B cell (primary cell): ENCODE results near the gene B3GLCT. TPM values are rescaled to one million over a fixed set of nuclear protein-coding genes. Genes with fewer than 3 reads are reported as not detected.

Experiments
- ATAC-seq: fragments of 200-7000 bp; cut with Tn5 transposase; one replicate; pipeline ENCODE4 v1.10.0; 2021; ENCODE audit warnings: low read depth, mild to moderate bottlenecking, moderate number of reproducible peaks, moderate library complexity
- CTCF ChIA-PET: fragments of 350-600 bp; sonication (Branson Sonifier 250); formaldehyde crosslinking; loops from one replicate; lab custom pipeline; 2021; ENCODE audit warnings: antibody characterized with exemption, inconsistent platforms; lab: Charles Lee
- POLR2A ChIA-PET: fragments of 350-600 bp; sonication (Branson Sonifier 250); formaldehyde crosslinking; loops from one replicate; lab custom pipeline; 2021; ENCODE audit warnings: antibody characterized with exemption; lab: Charles Lee
- DNase-seq: peaks from one replicate; pipeline ENCODE4 v3.0.0; 2013
- H2AFZ ChIP-seq: 2 replicates; pipeline ENCODE4 v1.6.1; 2012; ENCODE audit warnings: mild to moderate bottlenecking, low read depth, low read length; ENCODE audit not compliant: insufficient read depth, poor library complexity, severe bottlenecking
- H3K27ac ChIP-seq, 2 donors: 1 replicate in 1 of 2; 2 replicates in 1 of 2; pipeline ENCODE4 v1.5.1; 2012 to 2013; ENCODE audit warnings: low read length in 2 of 2, mild to moderate bottlenecking in 2 of 2, moderate library complexity in 1 of 2
- H3K27me3 ChIP-seq, 4 experiments: fragments of 200-600 bp in 1 of 4; sonication (generic) in 1 of 4; replicated peaks in 1 of 4; 1 replicate in 2 of 4; 2 replicates in 2 of 4; pipeline versions ENCODE4 v1.6.1 to v1.7.0; 2013 to 2016; ENCODE audit warnings: low read length in 3 of 4, mild to moderate bottlenecking in 2 of 4, mixed read lengths in 1 of 4, moderate library complexity in 1 of 4; ENCODE audit not compliant: insufficient read depth in 4 of 4, control insufficient read depth in 3 of 4; ENCODE audit errors: control extremely low read depth in 1 of 4
- H3K36me3 ChIP-seq, 2 experiments: replicated peaks in 1 of 2; 1 replicate in 1 of 2; 2 replicates in 1 of 2; pipeline versions ENCODE4 v1.6.1 to v1.7.1; 2013; ENCODE audit warnings: low read length in 1 of 2; ENCODE audit not compliant: insufficient read depth in 2 of 2, control insufficient read depth in 1 of 2; ENCODE audit errors: control extremely low read depth in 1 of 2, extremely low read depth in 1 of 2
- H3K4me1 ChIP-seq, 2 donors: fragments of 200-600 bp in 1 of 2; sonication (generic) in 1 of 2; 1 replicate in 1 of 2; 2 replicates in 1 of 2; pipeline versions ENCODE4 v1.5.1 to v1.6.1; 2013 to 2017; ENCODE audit warnings: low read length in 2 of 2; ENCODE audit not compliant: control insufficient read depth in 2 of 2, insufficient read depth in 2 of 2
- H3K4me2 ChIP-seq: replicated peaks from 2 replicates; pipeline ENCODE3; 2012; ENCODE audit warnings: mild to moderate bottlenecking, low read depth, low read length; ENCODE audit not compliant: poor library complexity, severe bottlenecking
- H3K4me3 ChIP-seq, 5 experiments: fragments of 200-600 bp in 1 of 5; sonication (generic) in 1 of 5; 1 replicate in 3 of 5; 2 replicates in 2 of 5; pipeline versions ENCODE4 v1.5.1 to v1.7.0; 2011 to 2016; ENCODE audit warnings: low read length in 4 of 5, mild to moderate bottlenecking in 4 of 5, low read depth in 2 of 5, control low read depth in 1 of 5, moderate library complexity in 1 of 5; ENCODE audit not compliant: insufficient read depth in 1 of 5; ENCODE audit errors: control extremely low read depth in 1 of 5, extremely low read depth in 1 of 5
- H3K79me2 ChIP-seq: fragments of 200-600 bp; sonication (generic); one replicate; pipeline ENCODE4 v1.6.0; 2016; ENCODE audit warnings: low read length; ENCODE audit not compliant: control insufficient read depth, insufficient read depth
- H3K9ac ChIP-seq: fragments of 200-600 bp; sonication (generic); 2 replicates; pipeline ENCODE4 v1.6.1; 2017; ENCODE audit warnings: mild to moderate bottlenecking, low read length, moderate library complexity
- H3K9me3 ChIP-seq, 3 donors: one replicate each; pipeline versions ENCODE4 v1.6.1 to v1.7.1; 2013; ENCODE audit warnings: low read length in 2 of 3; ENCODE audit not compliant: control insufficient read depth in 2 of 3, insufficient read depth in 1 of 3; ENCODE audit errors: control extremely low read depth in 1 of 3
- H4K20me1 ChIP-seq: 2 replicates; pipeline ENCODE4 v1.6.0; 2012; ENCODE audit warnings: mild to moderate bottlenecking, low read length; ENCODE audit not compliant: insufficient read depth, control insufficient read depth, poor library complexity, severe bottlenecking
- H3K27ac Mint-ChIP-seq: one replicate; pipeline ENCODE4 v1.8.0; 2021; ENCODE audit warnings: mixed read lengths
- H3K27me3 Mint-ChIP-seq: one replicate; pipeline ENCODE4 v1.8.0; 2021; ENCODE audit warnings: mixed read lengths
- H3K4me1 Mint-ChIP-seq: one replicate; pipeline ENCODE4 v1.8.0; 2021; ENCODE audit warnings: mixed read lengths
- H3K4me3 Mint-ChIP-seq: one replicate; pipeline ENCODE4 v1.8.0; 2021; ENCODE audit warnings: mixed read lengths
- H3K9me3 Mint-ChIP-seq: one replicate; pipeline ENCODE4 v1.8.0; 2022; ENCODE audit warnings: mixed read lengths; ENCODE audit not compliant: insufficient read depth
- EZH2 ChIP-seq: IDR thresholded peaks from 2 replicates; pipeline ENCODE4 v1.6.1; 2012; ENCODE audit warnings: borderline replicate concordance, low read depth, mild to moderate bottlenecking, moderate library complexity, low read length; ENCODE audit not compliant: insufficient read depth, poor library complexity, severe bottlenecking
- WGBS: methylation state at CpG from one replicate; pipeline ENCODE4 v1.1.5; 2013; ENCODE audit warnings: missing lambda C conversion rate; ENCODE audit not compliant: insufficient coverage; 5-methylcytosine and 5-hydroxymethylcytosine counted together
- intact Hi-C: fragments of 100-400 bp; cut with micrococcal nuclease; formaldehyde crosslinking; loops from one replicate; pipeline ENCODE4 v1.10.0; 2022
- polyA plus RNA-seq: library from polyadenylated mRNA; depleted of rRNA; stranded (reverse); fragments of >200 nt; gene quantifications from 2 replicates; pipeline ENCODE4 v1.2.3, GENCODE V29; 2012
- total RNA-seq, 2 donors: library from RNA; stranded (reverse); fragments of 120-200 nt in 1 of 2; gene quantifications; 1 replicate in 1 of 2; 2 replicates in 1 of 2; pipeline versions ENCODE4 v1.2.3 to v1.2.4, GENCODE V29; 2013 to 2022
- TF ChIP-seq, protein P1 (sequence below): fragments of 200-600 bp; IDR thresholded peaks from one replicate; pipeline ENCODE4 v1.8.0; 2022; ENCODE audit warnings: antibody characterized with exemption, mild to moderate bottlenecking

Gene B3GLCT
- total and polyA plus RNA-seq, 2 donors (not counting 1 experiment from before 2014, with no cell fraction given), result 1.4 to 6.2 TPM

DNA sequence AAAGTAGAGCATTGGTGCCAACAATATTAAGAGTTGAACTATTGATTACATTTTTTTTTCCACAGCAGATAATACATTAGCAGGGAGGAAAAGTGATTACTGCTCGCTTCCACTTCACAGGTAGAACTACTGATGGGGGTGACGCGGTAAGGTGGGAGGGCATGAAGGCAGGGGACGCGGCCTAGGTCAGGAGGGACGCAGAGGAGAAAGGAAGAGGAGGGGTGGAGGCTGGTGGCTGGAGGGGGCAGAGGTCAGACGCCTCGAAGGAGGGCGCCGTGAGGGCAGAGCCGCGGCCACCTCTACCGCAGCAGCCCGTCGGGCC is 287 bp upstream of the B3GLCT start:
- 8% methylated on average over 15 of the region's 15 CpGs for WGBS
- peaks cover 18% of the 10 kb centered on the region for H3K4me1 Mint-ChIP-seq

DNA sequence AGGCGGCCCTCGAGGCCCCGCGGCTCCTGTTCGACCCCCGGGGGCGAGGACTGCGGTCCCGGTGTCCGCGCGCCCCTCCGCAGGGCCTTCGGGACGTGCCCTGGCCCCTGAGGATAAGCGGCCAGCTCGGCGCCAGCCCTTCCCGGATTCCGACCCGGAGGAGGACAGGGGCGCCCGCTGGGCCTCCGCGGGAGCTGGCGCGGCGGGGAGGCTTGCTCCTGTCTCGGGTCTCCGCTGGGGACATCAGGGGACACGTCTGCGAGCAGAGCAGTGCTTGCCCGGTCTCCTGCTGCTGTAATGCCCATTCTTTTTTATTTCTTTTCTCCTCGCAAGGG is 829 bp downstream of the B3GLCT start:
- intact Hi-C loops, result loop anchor here (1.0 to 2.0 kb wide), 2 partner anchors 38 to 1338 kb away; partner anchors contain the start of gene N4BP2L2

More for the DNA sequence above, 287 bp upstream of the B3GLCT start:
- Histone ChIP-seq H3K36me3 (no peaks in the 10 kb centered on the region), H3K27me3 (no peaks in the 10 kb centered on the region), H3K4me3 (peak overlapping the region in 4 of 5 experiments; percentile 30 to 77 (median 70)), H3K79me2 (peaks cover 3% of the 10 kb centered on the region), H3K4me1 (peaks cover 8 to 18% of the 10 kb centered on the region in 2 donors), H4K20me1 (no peaks in the 10 kb centered on the region), H2AFZ (peak overlapping the region; percentile 92), H3K4me2 (peak overlapping the region; percentile 85), H3K9me3 (no peaks in the 10 kb centered on the region), H3K9ac (peak overlapping the region; percentile 64), H3K27ac (peak overlapping the region; percentile 36 to 89)
- TF ChIP-seq EZH2, result no peak
- TF ChIP-seq, protein P1, sequence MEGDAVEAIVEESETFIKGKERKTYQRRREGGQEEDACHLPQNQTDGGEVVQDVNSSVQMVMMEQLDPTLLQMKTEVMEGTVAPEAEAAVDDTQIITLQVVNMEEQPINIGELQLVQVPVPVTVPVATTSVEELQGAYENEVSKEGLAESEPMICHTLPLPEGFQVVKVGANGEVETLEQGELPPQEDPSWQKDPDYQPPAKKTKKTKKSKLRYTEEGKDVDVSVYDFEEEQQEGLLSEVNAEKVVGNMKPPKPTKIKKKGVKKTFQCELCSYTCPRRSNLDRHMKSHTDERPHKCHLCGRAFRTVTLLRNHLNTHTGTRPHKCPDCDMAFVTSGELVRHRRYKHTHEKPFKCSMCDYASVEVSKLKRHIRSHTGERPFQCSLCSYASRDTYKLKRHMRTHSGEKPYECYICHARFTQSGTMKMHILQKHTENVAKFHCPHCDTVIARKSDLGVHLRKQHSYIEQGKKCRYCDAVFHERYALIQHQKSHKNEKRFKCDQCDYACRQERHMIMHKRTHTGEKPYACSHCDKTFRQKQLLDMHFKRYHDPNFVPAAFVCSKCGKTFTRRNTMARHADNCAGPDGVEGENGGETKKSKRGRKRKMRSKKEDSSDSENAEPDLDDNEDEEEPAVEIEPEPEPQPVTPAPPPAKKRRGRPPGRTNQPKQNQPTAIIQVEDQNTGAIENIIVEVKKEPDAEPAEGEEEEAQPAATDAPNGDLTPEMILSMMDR, result no peak
- H3K4me3 Mint-ChIP-seq, result peak overlapping the region; percentile 83
- intact Hi-C loops, result loop anchor here (1.0 kb wide), 1 partner anchor 225 kb away; no protein-coding TSS in a partner anchor
- POLR2A ChIA-PET, result interaction anchor here (0.7 to 1.1 kb wide), 3 partner anchors 13 to 39 kb away, joined by 3 to 5 read pairs (median 3); partner anchors contain the start of gene HSPH1
- DNase-seq (no peak), ATAC-seq (no peak)
- H3K27ac Mint-ChIP-seq, result peak overlapping the region; percentile 86
- CTCF ChIA-PET, result interaction anchor here (0.9 to 2.7 kb wide), 6 partner anchors 10 to 47 kb away, joined by 3 to 14 read pairs (median 4); partner anchors contain the start of gene HSPH1
- no peaks in the 10 kb centered on the region for H3K9me3 Mint-ChIP-seq
- no peaks in the 10 kb centered on the region for H3K27me3 Mint-ChIP-seq

More for the DNA sequence above, 829 bp downstream of the B3GLCT start:
- Histone ChIP-seq H3K79me2 (peaks cover 5% of the 10 kb centered on the region), H3K4me1 (peaks cover 8 to 18% of the 10 kb centered on the region in 2 donors), H3K4me2 (peak overlapping the region; percentile 94), H3K4me3 (peak overlapping the region; percentile 59 to 77 (median 71)), H2AFZ (peak overlapping the region; percentile 92), H3K9me3 (no peaks in the 10 kb centered on the region), H3K27me3 (no peaks in the 10 kb centered on the region), H4K20me1 (no peaks in the 10 kb centered on the region), H3K9ac (peak overlapping the region; percentile 87), H3K27ac (peak overlapping the region; percentile 80 to 89), H3K36me3 (no peaks in the 10 kb centered on the region)
- ChIA-PET POLR2A (interaction anchor here (0.7 to 0.9 kb wide), 2 partner anchors 41 to 912 kb away, joined by 3 to 5 read pairs; no protein-coding TSS in a partner anchor), CTCF (interaction anchor here (0.7 to 2.7 kb wide), 5 partner anchors 11 to 207 kb away, joined by 3 to 14 read pairs (median 5); partner anchors contain the start of gene HSPH1)
- no peaks in the 10 kb centered on the region for H3K9me3 Mint-ChIP-seq
- ATAC-seq, result peak; percentile 13
- peak overlapping the region; percentile 88 for H3K4me3 Mint-ChIP-seq
- H3K27ac Mint-ChIP-seq, result peak overlapping the region; percentile 87
- no peak for TF ChIP-seq EZH2
- TF ChIP-seq, protein P1, result no peak
- H3K4me1 Mint-ChIP-seq, result peaks cover 18% of the 10 kb centered on the region
- no peak for DNase-seq
- under 1% methylated on average over 30 of the region's 34 CpGs for WGBS
- no peaks in the 10 kb centered on the region for H3K27me3 Mint-ChIP-seq
